ENCODE results near the gene FSCN2.

- TF ChIP-seq CTCF (IDR thresholded peaks at IDR 0.05 in 4 of 5, conservative IDR thresholded peaks at IDR 0.05 in 1 of 5) (no peak), POLR2A (IDR thresholded peaks at IDR 0.05) (no peak)
Observed at GRCh38 chr17:81491181-81491581, 37.0 kb upstream of the FSCN2 start.
